IMR-90 (cell line): ENCODE data around the gene EFCAB5. TPM values are rescaled to one million over a fixed set of nuclear protein-coding genes. Genes with fewer than 3 reads are reported as not detected.

ENCODE experiments used
- ATAC-seq: fragments of 200-7000 bp; cut with Tn5 transposase; 2 replicates; pipeline ENCODE4 v1.9.1; 2020; ENCODE audit warnings: low read depth, mild to moderate bottlenecking, moderate library complexity
- BruUV-seq: library from RNA; stranded (reverse); fragments of 400-500 nt; replicated peaks from 2 replicates; lab custom pipeline; 2021; lab: Mats Ljungman, UMichigan
- CTCF ChIA-PET: fragments of 300-600 bp; formaldehyde crosslinking; extraction: SDS; loops from one replicate; lab custom pipeline; 2021; ENCODE audit warnings: antibody characterized with exemption; lab: Yijun Ruan, JAX
- POLR2A ChIA-PET: fragments of 300-600 bp; sonication (Branson Sonifier 250); formaldehyde crosslinking; loops from one replicate; lab custom pipeline; 2022; ENCODE audit warnings: antibody characterized with exemption; ENCODE audit not compliant: unreplicated experiment; lab: Charles Lee
- DNase-seq: peaks from one replicate; pipeline ENCODE4 v3.0.0; 2013
- H2AFZ ChIP-seq: replicated peaks from 2 replicates; pipeline ENCODE3; 2013; ENCODE audit warnings: low read length, mild to moderate bottlenecking; ENCODE audit not compliant: poor library complexity
- H2AK5ac ChIP-seq: 2 replicates; pipeline ENCODE4 v1.6.1; 2013; ENCODE audit warnings: low read depth, low read length, inconsistent platforms
- H2AK9ac ChIP-seq: replicated peaks from 2 replicates; pipeline ENCODE3; 2013; ENCODE audit warnings: mild to moderate bottlenecking, low read depth, low read length, moderate library complexity; ENCODE audit not compliant: poor library complexity
- H2BK120ac ChIP-seq: 2 replicates; pipeline ENCODE4 v1.6.1; 2013; ENCODE audit warnings: low read depth, low read length, inconsistent platforms
- H2BK15ac ChIP-seq: 3 replicates; pipeline ENCODE4 v1.6.1; 2013; ENCODE audit warnings: low read depth, low read length, inconsistent platforms
- H2BK20ac ChIP-seq: 2 replicates; pipeline ENCODE4 v1.6.1; 2013; ENCODE audit warnings: low read depth, mild to moderate bottlenecking, inconsistent platforms, low read length, moderate library complexity
- H2BK5ac ChIP-seq: 2 replicates; pipeline ENCODE4 v1.6.1; 2013; ENCODE audit warnings: mild to moderate bottlenecking, low read depth, low read length, inconsistent platforms; ENCODE audit not compliant: poor library complexity, severe bottlenecking
- H3K14ac ChIP-seq: replicated peaks from 2 replicates; pipeline ENCODE4 v1.6.1; 2013; ENCODE audit warnings: low read depth, low read length, inconsistent platforms
- H3K18ac ChIP-seq: 2 replicates; pipeline ENCODE4 v1.6.1; 2013; ENCODE audit warnings: low read depth, low read length, control low read depth
- H3K23ac ChIP-seq: 2 replicates; pipeline ENCODE4 v1.6.1; 2013; ENCODE audit warnings: low read depth, low read length, inconsistent platforms
- H3K27ac ChIP-seq: 2 replicates; pipeline ENCODE4 v1.5.1; 2013; ENCODE audit warnings: mild to moderate bottlenecking, control low read depth, low read length; ENCODE audit not compliant: insufficient read depth
- H3K27me3 ChIP-seq: 2 replicates; pipeline ENCODE4 v1.6.1; 2013; ENCODE audit warnings: low read length; ENCODE audit not compliant: control insufficient read depth, insufficient read depth
- H3K36me3 ChIP-seq: 2 replicates; pipeline ENCODE4 v1.6.1; 2013; ENCODE audit warnings: low read length, mixed read lengths; ENCODE audit not compliant: control insufficient read depth, insufficient read depth
- H3K4ac ChIP-seq: 2 replicates; pipeline ENCODE4 v1.6.1; 2013; ENCODE audit warnings: low read depth, low read length, inconsistent platforms
- H3K4me1 ChIP-seq: 2 replicates; pipeline ENCODE4 v1.6.1; 2013; ENCODE audit warnings: low read length, mixed read lengths; ENCODE audit not compliant: control insufficient read depth, insufficient read depth
- H3K4me2 ChIP-seq: 2 replicates; pipeline ENCODE4 v1.6.1; 2013; ENCODE audit warnings: low read depth, mild to moderate bottlenecking, control low read depth, low read length, moderate library complexity
- H3K4me3 ChIP-seq: 2 replicates; pipeline ENCODE4 v1.5.1; 2013; ENCODE audit warnings: low read depth, mild to moderate bottlenecking, control low read depth, low read length, moderate library complexity; ENCODE audit not compliant: insufficient read depth
- H3K56ac ChIP-seq: 2 replicates; pipeline ENCODE4 v1.6.1; 2013; ENCODE audit warnings: low read length, inconsistent platforms; ENCODE audit not compliant: insufficient read depth; ENCODE audit errors: extremely low read depth
- H3K79me1 ChIP-seq, 2 experiments: 2 replicates each; pipeline ENCODE4 v1.6.1; 2013; ENCODE audit warnings: low read length in 2 of 2, inconsistent platforms in 1 of 2, low read depth in 1 of 2
- H3K9ac ChIP-seq: 2 replicates; pipeline ENCODE4 v1.6.1; 2013; ENCODE audit warnings: low read depth, low read length, control low read depth
- H3K9me1 ChIP-seq: 2 replicates; pipeline ENCODE4 v1.6.1; 2013; ENCODE audit warnings: low read length, inconsistent platforms; ENCODE audit not compliant: insufficient read depth
- H3K9me3 ChIP-seq: 2 replicates; pipeline ENCODE4 v1.6.1; 2013; ENCODE audit warnings: low read length; ENCODE audit not compliant: control insufficient read depth, insufficient read depth
- H4K20me1 ChIP-seq: 2 replicates; pipeline ENCODE4 v1.6.1; 2013; ENCODE audit warnings: low read length, inconsistent platforms; ENCODE audit not compliant: insufficient read depth
- H4K5ac ChIP-seq: 2 replicates; pipeline ENCODE4 v1.6.1; 2013; ENCODE audit warnings: mild to moderate bottlenecking, low read depth, low read length, control low read depth
- H4K8ac ChIP-seq, 2 experiments: 2 replicates each; pipeline ENCODE4 v1.6.1; 2013; ENCODE audit warnings: low read depth in 2 of 2, low read length in 2 of 2, control low read depth in 1 of 2, inconsistent platforms in 1 of 2
- H4K91ac ChIP-seq: 2 replicates; pipeline ENCODE4 v1.6.1; 2013; ENCODE audit warnings: low read depth, low read length, inconsistent platforms; ENCODE audit not compliant: insufficient read depth
- BHLHE40 ChIP-seq: fragments of 150-350 bp; IDR thresholded peaks from 2 replicates; pipeline ENCODE4 v1.6.1; 2016; ENCODE audit warnings: mild to moderate bottlenecking, low read depth, low read length
- CEBPB ChIP-seq: IDR thresholded peaks from 2 replicates; pipeline ENCODE4 v1.6.1; 2012; ENCODE audit warnings: low read depth, low read length, improper control_type of control experiment
- CHD1 ChIP-seq: IDR thresholded peaks from 2 replicates; pipeline ENCODE4 v1.6.1; 2012; ENCODE audit warnings: low read depth, low read length, improper control_type of control experiment
- FOS ChIP-seq: fragments of 150-350 bp; IDR thresholded peaks from 2 replicates; pipeline ENCODE4 v1.6.1; 2016; ENCODE audit warnings: low read depth, low read length
- MAFK ChIP-seq: IDR thresholded peaks from 2 replicates; pipeline ENCODE4 v1.6.1; 2012; ENCODE audit warnings: low read depth, low read length, improper control_type of control experiment
- MAZ ChIP-seq: IDR thresholded peaks from 2 replicates; pipeline ENCODE4 v1.6.1; 2012; ENCODE audit warnings: low read depth, mild to moderate bottlenecking, low read length, improper control_type of control experiment, moderate library complexity, borderline replicate concordance
- MXI1 ChIP-seq: IDR thresholded peaks from 2 replicates; pipeline ENCODE4 v1.6.1; 2012; ENCODE audit warnings: low read depth, mild to moderate bottlenecking, low read length, moderate library complexity, borderline replicate concordance
- NFE2L2 ChIP-seq: fragments of 150-350 bp; IDR thresholded peaks from 2 replicates; pipeline ENCODE4 v1.6.1; 2016; ENCODE audit warnings: low read depth, mild to moderate bottlenecking, low read length
- POLR2A ChIP-seq: IDR thresholded peaks from 2 replicates; pipeline ENCODE4 v1.6.1; 2012; ENCODE audit warnings: mild to moderate bottlenecking, low read depth, low read length
- RAD21 ChIP-seq: IDR thresholded peaks from 2 replicates; pipeline ENCODE4 v1.6.1; 2012; ENCODE audit warnings: low read length, improper control_type of control experiment
- RCOR1 ChIP-seq: IDR thresholded peaks from 2 replicates; pipeline ENCODE4 v1.6.1; 2012; ENCODE audit warnings: mild to moderate bottlenecking, low read length, improper control_type of control experiment; ENCODE audit not compliant: insufficient replicate concordance
- RFX5 ChIP-seq: IDR thresholded peaks from 2 replicates; pipeline ENCODE4 v1.8.0; 2012; ENCODE audit warnings: low read depth, mild to moderate bottlenecking, low read length, moderate library complexity
- SMC3 ChIP-seq: fragments of 150-350 bp; IDR thresholded peaks from 2 replicates; pipeline ENCODE4 v1.6.1; 2016; ENCODE audit warnings: low read depth, mild to moderate bottlenecking, antibody characterized with exemption, low read length, moderate library complexity
- dilution Hi-C: fragments of 300-500 bp; cut with HindIII; formaldehyde crosslinking; loops from one replicate; pipeline ENCODE4 v1.14.3; 2018; ENCODE audit warnings: low sequenced_read_pairs; ENCODE audit not compliant: unreplicated experiment
- in situ Hi-C: fragments of 300-500 bp; cut with MboI; formaldehyde crosslinking; loops from 3 replicates; pipeline ENCODE4 v1.14.3; 2019; ENCODE audit warnings: low sequenced_read_pairs, inconsistent platforms, mixed read lengths
- intact Hi-C: fragments of 100-400 bp; cut with micrococcal nuclease; formaldehyde crosslinking; loops from 2 replicates; pipeline ENCODE4 v1.10.0; 2022
- polyA plus RNA-seq, 3 experiments: library from polyadenylated mRNA; depleted of rRNA; stranded (reverse); fragments of >200 nt; gene quantifications; 2 replicates each; pipeline ENCODE4 v1.2.3, GENCODE V29; 2012; ENCODE audit warnings: low replicate concordance in 1 of 3
- total RNA-seq: library from RNA; depleted of rRNA; stranded (reverse); fragments of >200 nt; gene quantifications from 2 replicates; pipeline ENCODE4 v1.2.3, GENCODE V29; 2012
- TF ChIP-seq, protein P1 (sequence below): fragments of 150-350 bp; IDR thresholded peaks from 2 replicates; pipeline ENCODE4 v1.6.1; 2016; ENCODE audit warnings: low read depth, mild to moderate bottlenecking, low read length, moderate library complexity, borderline replicate concordance
- TF ChIP-seq, protein P2 (sequence below): fragments of 150-350 bp; IDR thresholded peaks from 2 replicates; pipeline ENCODE4 v1.6.1; 2017; ENCODE audit warnings: mild to moderate bottlenecking, antibody characterized with exemption, low read length, low read depth
- TF ChIP-seq, protein P3 (sequence below): conservative IDR thresholded peaks from 2 replicates; pipeline ENCODE4 v1.5.1; 2012; ENCODE audit warnings: mild to moderate bottlenecking, low read depth, low read length, improper control_type of control experiment

The EFCAB5 gene
- total and polyA plus RNA-seq, 2 of the 4 experiments (the other 2 are of a cell fraction), result 0.14 TPM; not detected in 1

DNA sequence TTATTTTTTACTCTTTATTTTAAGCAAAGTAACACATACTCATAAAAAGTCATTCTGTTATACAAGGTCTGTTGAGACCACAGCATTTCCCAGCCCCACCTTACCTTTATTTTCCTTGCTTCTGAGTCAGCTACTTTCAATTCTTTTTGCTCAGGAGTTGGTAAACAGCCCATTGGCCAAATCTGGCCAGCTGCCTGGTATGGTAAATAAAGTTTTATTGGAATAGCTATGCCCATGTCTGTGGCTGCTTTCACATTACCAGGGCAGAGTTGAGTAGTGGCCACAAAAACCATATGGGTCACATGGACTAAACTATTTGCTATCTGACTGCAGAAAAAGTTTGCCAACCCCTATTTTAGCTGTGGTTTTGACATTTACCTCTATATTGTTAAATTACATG is 171.8 kb downstream of the EFCAB5 start:
- Histone ChIP-seq H2BK5ac (no peak overlapping the region), H3K27ac (no peak overlapping the region), H2AFZ (no peak overlapping the region), H3K4me2 (no peak overlapping the region), H2AK9ac (no peak overlapping the region), H3K4me3 (no peak overlapping the region), H3K14ac (no peak overlapping the region), H3K9me3 (no peaks in the 10 kb centered on the region), H3K4ac (no peak overlapping the region), H4K5ac (no peak overlapping the region), H2BK120ac (no peak overlapping the region), H3K9ac (no peak overlapping the region), H3K18ac (no peak overlapping the region), H3K79me1 (peaks cover 0 to 12% of the 10 kb centered on the region in 2 experiments; a peak in 2 of 4 replicates), H4K20me1 (no peaks in the 10 kb centered on the region; the same call in 1 of the 2 replicates), H2AK5ac (no peak overlapping the region), H3K4me1 (no peaks in the 10 kb centered on the region), H4K8ac (no peak overlapping the region), H4K91ac (no peak overlapping the region), H3K27me3 (no peaks in the 10 kb centered on the region; the same call in 1 of the 2 replicates), H2BK15ac (no peak overlapping the region), H3K56ac (no peak overlapping the region), H2BK20ac (no peak overlapping the region), H3K36me3 (no peaks in the 10 kb centered on the region), H3K9me1 (no peaks in the 10 kb centered on the region), H3K23ac (no peak overlapping the region)
- no peak for ATAC-seq
- POLR2A ChIA-PET, result no interaction called here
- intact Hi-C loops (no loop called here), in situ Hi-C loops (no loop called here), dilution Hi-C loops (no loop called here)
- no TSS peak for BruUV-seq
- CTCF ChIA-PET, result interaction anchor here (1.1 to 3.4 kb wide), 3 partner anchors 9 to 152 kb away, joined by 3 to 21 read pairs (median 4); no protein-coding TSS in a partner anchor
- DNase-seq, result no peak
- TF ChIP-seq NFE2L2 (no peak), MXI1 (no peak), BHLHE40 (no peak), RFX5 (no peak), POLR2A (no peak), CEBPB (no peak), MAZ (no peak), CHD1 (no peak), MAFK (no peak), RAD21 (no peak), RCOR1 (no peak), FOS (no peak), SMC3 (no peak)
- TF ChIP-seq, protein P1, sequence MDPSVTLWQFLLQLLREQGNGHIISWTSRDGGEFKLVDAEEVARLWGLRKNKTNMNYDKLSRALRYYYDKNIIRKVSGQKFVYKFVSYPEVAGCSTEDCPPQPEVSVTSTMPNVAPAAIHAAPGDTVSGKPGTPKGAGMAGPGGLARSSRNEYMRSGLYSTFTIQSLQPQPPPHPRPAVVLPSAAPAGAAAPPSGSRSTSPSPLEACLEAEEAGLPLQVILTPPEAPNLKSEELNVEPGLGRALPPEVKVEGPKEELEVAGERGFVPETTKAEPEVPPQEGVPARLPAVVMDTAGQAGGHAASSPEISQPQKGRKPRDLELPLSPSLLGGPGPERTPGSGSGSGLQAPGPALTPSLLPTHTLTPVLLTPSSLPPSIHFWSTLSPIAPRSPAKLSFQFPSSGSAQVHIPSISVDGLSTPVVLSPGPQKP, result no peak
- TF ChIP-seq, protein P2, sequence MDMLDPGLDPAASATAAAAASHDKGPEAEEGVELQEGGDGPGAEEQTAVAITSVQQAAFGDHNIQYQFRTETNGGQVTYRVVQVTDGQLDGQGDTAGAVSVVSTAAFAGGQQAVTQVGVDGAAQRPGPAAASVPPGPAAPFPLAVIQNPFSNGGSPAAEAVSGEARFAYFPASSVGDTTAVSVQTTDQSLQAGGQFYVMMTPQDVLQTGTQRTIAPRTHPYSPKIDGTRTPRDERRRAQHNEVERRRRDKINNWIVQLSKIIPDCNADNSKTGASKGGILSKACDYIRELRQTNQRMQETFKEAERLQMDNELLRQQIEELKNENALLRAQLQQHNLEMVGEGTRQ, result no peak
- TF ChIP-seq, protein P3, sequence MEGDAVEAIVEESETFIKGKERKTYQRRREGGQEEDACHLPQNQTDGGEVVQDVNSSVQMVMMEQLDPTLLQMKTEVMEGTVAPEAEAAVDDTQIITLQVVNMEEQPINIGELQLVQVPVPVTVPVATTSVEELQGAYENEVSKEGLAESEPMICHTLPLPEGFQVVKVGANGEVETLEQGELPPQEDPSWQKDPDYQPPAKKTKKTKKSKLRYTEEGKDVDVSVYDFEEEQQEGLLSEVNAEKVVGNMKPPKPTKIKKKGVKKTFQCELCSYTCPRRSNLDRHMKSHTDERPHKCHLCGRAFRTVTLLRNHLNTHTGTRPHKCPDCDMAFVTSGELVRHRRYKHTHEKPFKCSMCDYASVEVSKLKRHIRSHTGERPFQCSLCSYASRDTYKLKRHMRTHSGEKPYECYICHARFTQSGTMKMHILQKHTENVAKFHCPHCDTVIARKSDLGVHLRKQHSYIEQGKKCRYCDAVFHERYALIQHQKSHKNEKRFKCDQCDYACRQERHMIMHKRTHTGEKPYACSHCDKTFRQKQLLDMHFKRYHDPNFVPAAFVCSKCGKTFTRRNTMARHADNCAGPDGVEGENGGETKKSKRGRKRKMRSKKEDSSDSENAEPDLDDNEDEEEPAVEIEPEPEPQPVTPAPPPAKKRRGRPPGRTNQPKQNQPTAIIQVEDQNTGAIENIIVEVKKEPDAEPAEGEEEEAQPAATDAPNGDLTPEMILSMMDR, result no peak
